Liver (tissue), 9 donors: ENCODE data around the gene GPHN. TPM values are rescaled to one million over a fixed set of nuclear protein-coding genes. Genes with fewer than 3 reads are reported as not detected.

Source experiments
- DNase-seq: peaks from one replicate; pipeline ENCODE4 v3.0.0-alpha.2; 2017; ENCODE audit warnings: low spot score
- H3K27ac ChIP-seq, 2 donors: one replicate each; pipeline ENCODE4 v1.7.0; 2013; ENCODE audit warnings: inconsistent platforms in 2 of 2, low read length in 2 of 2, control low read depth in 1 of 2, low read depth in 1 of 2, mild to moderate bottlenecking in 1 of 2
- H3K27me3 ChIP-seq, 4 donors: one replicate each; pipeline versions ENCODE4 v1.6.1 to v1.7.0; 2013; ENCODE audit warnings: low read length in 3 of 4, inconsistent platforms in 1 of 4, mild to moderate bottlenecking in 1 of 4, moderate library complexity in 1 of 4; ENCODE audit not compliant: control insufficient read depth in 4 of 4, insufficient read depth in 4 of 4
- H3K36me3 ChIP-seq, 4 donors: one replicate each; pipeline versions ENCODE4 v1.6.1 to v1.7.0; 2013; ENCODE audit warnings: low read length in 3 of 4, mild to moderate bottlenecking in 3 of 4, low read depth in 1 of 4, moderate library complexity in 1 of 4; ENCODE audit not compliant: control insufficient read depth in 4 of 4, insufficient read depth in 3 of 4
- H3K4me1 ChIP-seq, 4 donors: one replicate each; pipeline versions ENCODE4 v1.6.1 to v1.7.0; 2013; ENCODE audit warnings: low read length in 3 of 4, mild to moderate bottlenecking in 3 of 4, moderate library complexity in 1 of 4; ENCODE audit not compliant: control insufficient read depth in 4 of 4, insufficient read depth in 4 of 4
- H3K4me3 ChIP-seq, 3 donors: one replicate each; pipeline versions ENCODE4 v1.6.1 to v1.7.0; 2013; ENCODE audit warnings: low read length in 3 of 3, control low read depth in 1 of 3, low read depth in 1 of 3, mild to moderate bottlenecking in 1 of 3
- H3K9ac ChIP-seq, 2 donors: one replicate each; pipeline ENCODE4 v1.7.0; 2013; ENCODE audit warnings: low read length in 2 of 2, mild to moderate bottlenecking in 2 of 2, moderate library complexity in 2 of 2, control low read depth in 1 of 2, low read depth in 1 of 2
- H3K9me3 ChIP-seq, 4 donors: one replicate each; pipeline versions ENCODE4 v1.6.1 to v1.7.0; 2013; ENCODE audit warnings: low read length in 3 of 4; ENCODE audit not compliant: control insufficient read depth in 4 of 4
- EGR1 ChIP-seq, 2 donors: IDR thresholded peaks; 2 replicates each; pipeline ENCODE4 v1.6.1; 2016 to 2018; ENCODE audit warnings: antibody characterized with exemption in 2 of 2, low read depth in 2 of 2
- FOXA1 ChIP-seq: IDR thresholded peaks from 2 replicates; pipeline ENCODE4 v1.6.1; 2016; ENCODE audit warnings: antibody characterized with exemption
- FOXA2 ChIP-seq: IDR thresholded peaks from 2 replicates; pipeline ENCODE4 v1.6.1; 2016; ENCODE audit warnings: antibody characterized with exemption
- HNF4A ChIP-seq, 2 donors: conservative IDR thresholded peaks; 2 replicates each; pipeline ENCODE4 v1.6.1; 2016; ENCODE audit warnings: antibody characterized with exemption in 2 of 2, mild to moderate bottlenecking in 2 of 2
- HNF4G ChIP-seq: IDR thresholded peaks from 2 replicates; pipeline ENCODE4 v1.6.1; 2016; ENCODE audit warnings: antibody characterized with exemption
- JUND ChIP-seq, 2 donors: IDR thresholded peaks; 2 replicates each; pipeline ENCODE4 v1.6.1; 2016; ENCODE audit warnings: antibody characterized with exemption in 2 of 2
- NR2F2 ChIP-seq: IDR thresholded peaks from 2 replicates; pipeline ENCODE4 v1.6.1; 2016; ENCODE audit warnings: antibody characterized with exemption
- RAD21 ChIP-seq, 2 donors: IDR thresholded peaks; 2 replicates each; pipeline ENCODE4 v1.6.1; 2016; ENCODE audit warnings: antibody characterized with exemption in 2 of 2, mild to moderate bottlenecking in 2 of 2
- RXRA ChIP-seq, 2 donors: IDR thresholded peaks; 2 replicates each; pipeline ENCODE4 v1.6.1; 2017 to 2018; ENCODE audit warnings: antibody characterized with exemption in 2 of 2, mild to moderate bottlenecking in 1 of 2
- SP1 ChIP-seq: IDR thresholded peaks from 2 replicates; pipeline ENCODE4 v1.6.1; 2018; ENCODE audit warnings: antibody characterized with exemption, mild to moderate bottlenecking
- TAF1 ChIP-seq: conservative IDR thresholded peaks from 2 replicates; pipeline ENCODE4 v1.6.1; 2016; ENCODE audit warnings: antibody characterized with exemption, mild to moderate bottlenecking
- YY1 ChIP-seq: IDR thresholded peaks from 2 replicates; pipeline ENCODE4 v1.6.1; 2016; ENCODE audit warnings: antibody characterized with exemption, mild to moderate bottlenecking
- ZBTB33 ChIP-seq: IDR thresholded peaks from 2 replicates; pipeline ENCODE4 v1.6.1; 2016; ENCODE audit warnings: antibody characterized with exemption
- WGBS: extraction: QIAGEN DNeasy Blood & Tissue Kit; methylation state at CpG from one replicate; pipeline ENCODE4 v1.1.7; 2013; 5-methylcytosine and 5-hydroxymethylcytosine counted together
- polyA plus RNA-seq, 2 donors: library from polyadenylated mRNA; stranded (reverse) in 1 of 2; unstranded in 1 of 2; fragments of 200-250 nt in 1 of 2; fragments of >200 nt in 1 of 2; fragmentation: Nextera tagmentation in 1 of 2; extraction: Ambion mirVana in 1 of 2; gene quantifications; one replicate each; pipeline versions ENCODE4 v1.2.1 to v1.2.3, GENCODE V29; 2013 to 2015
- total RNA-seq, 2 donors: library from RNA; depleted of rRNA; stranded (reverse); fragments of >200 nt; gene quantifications; one replicate each; pipeline ENCODE4 v1.2.3, GENCODE V29; 2014
- TF ChIP-seq, protein P1 (sequence below): IDR thresholded peaks from 2 replicates; pipeline ENCODE4 v1.6.1; 2016; ENCODE audit warnings: antibody characterized with exemption
- TF ChIP-seq, protein P2 (sequence below): fragments of 150-350 bp; IDR thresholded peaks from 2 replicates; pipeline ENCODE4 v1.5.1; 2017; ENCODE audit warnings: improper control_type of control experiment, low read depth, low read length; ENCODE audit not compliant: missing input control
- TF ChIP-seq, protein P3 (sequence below): IDR thresholded peaks from 2 replicates; pipeline ENCODE4 v1.6.1; 2016; ENCODE audit warnings: antibody characterized with exemption
- donor health status: healthy.
- donor health status: healthy.
- donor health status: healthy.
- donor health status: healthy.
- donor health status: healthy.

GPHN gene
- total and polyA plus RNA-seq, 4 donors: 18.4 to 76.4 (median 47.4) TPM

DNA sequence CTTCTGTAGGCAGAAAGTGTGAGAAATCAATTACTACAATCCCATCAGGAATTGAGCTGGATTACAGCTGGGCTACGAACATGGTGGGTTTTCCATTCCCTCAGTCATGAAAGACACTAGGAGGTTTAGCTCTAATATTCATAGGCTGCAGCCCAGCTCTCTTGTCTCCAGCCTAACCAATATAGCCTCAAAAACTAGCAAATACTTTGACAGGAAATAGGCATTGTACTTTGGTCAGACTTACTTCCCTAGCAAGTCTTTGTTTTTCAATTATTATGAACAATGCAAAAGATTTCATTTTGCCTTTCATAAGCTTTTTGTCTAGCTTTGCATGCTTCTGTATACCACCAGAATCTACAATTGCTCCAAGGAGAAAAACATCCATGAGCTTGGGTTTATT lies 296.2 kb downstream of the GPHN start (continued):
- TF ChIP-seq ZBTB33: no peak

DNA sequence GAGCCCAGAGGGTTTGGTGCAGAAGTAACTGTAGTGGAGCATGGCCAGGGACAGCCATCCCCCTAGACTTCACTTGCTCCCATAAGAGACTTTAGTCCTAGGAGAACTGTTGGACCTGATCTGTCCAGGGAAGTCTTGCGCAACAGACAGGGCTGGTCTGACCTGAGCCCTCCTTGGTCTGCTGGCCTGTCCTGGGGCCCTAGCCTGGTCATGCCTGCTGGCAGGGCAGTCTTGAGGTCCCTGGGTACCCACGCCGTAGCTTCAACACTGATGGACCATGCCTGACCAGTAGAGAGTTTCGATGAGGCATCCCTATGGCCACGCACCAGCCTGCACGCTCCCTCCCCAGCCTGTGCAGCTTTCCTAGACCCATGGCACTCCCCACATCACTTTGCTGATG lies 305.7 kb downstream of the GPHN start:
- H3K27ac ChIP-seq: no peak overlapping the region
- WGBS: 98% methylated on average over 6 of the region's 6 CpGs

GRCh38 chr14:66815687-66816086 lies 307.7 kb downstream of the GPHN start:
- no peaks in the 10 kb centered on the region for H3K27me3 ChIP-seq
- WGBS: 97% methylated on average over 2 of the region's 2 CpGs
- H3K4me3 ChIP-seq: no peak overlapping the region
- H3K27ac ChIP-seq: no peak overlapping the region
- no peak overlapping the region for H3K9ac ChIP-seq
- no peaks in the 10 kb centered on the region for H3K4me1 ChIP-seq
- H3K36me3 ChIP-seq: peaks cover 3 to 13% (median 6%) of the 10 kb centered on the region in 4 donors
- H3K9me3 ChIP-seq: peaks cover 0 to 4% (median 0%) of the 10 kb centered on the region in 4 donors
- no peak for DNase-seq
- no peak for TF ChIP-seq FOXA2
- TF ChIP-seq SP1: no peak
- TF ChIP-seq HNF4G: no peak
- no peak for TF ChIP-seq HNF4A (conservative IDR thresholded peaks at IDR 0.05)
- no peak for TF ChIP-seq TAF1
- no peak for TF ChIP-seq NR2F2
- no peak for TF ChIP-seq EGR1 (IDR thresholded peaks at IDR 0.05; ENCODE audit: low read depth in 2 of 2)
- TF ChIP-seq, protein P1, sequence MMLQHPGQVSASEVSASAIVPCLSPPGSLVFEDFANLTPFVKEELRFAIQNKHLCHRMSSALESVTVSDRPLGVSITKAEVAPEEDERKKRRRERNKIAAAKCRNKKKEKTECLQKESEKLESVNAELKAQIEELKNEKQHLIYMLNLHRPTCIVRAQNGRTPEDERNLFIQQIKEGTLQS: no peak
- TF ChIP-seq FOXA1: no peak
- TF ChIP-seq YY1: no peak
- TF ChIP-seq RAD21 (IDR thresholded peaks at IDR 0.05): no peak
- TF ChIP-seq RXRA (IDR thresholded peaks at IDR 0.05): no peak
- TF ChIP-seq JUND (IDR thresholded peaks at IDR 0.05): no peak
- TF ChIP-seq, protein P2, sequence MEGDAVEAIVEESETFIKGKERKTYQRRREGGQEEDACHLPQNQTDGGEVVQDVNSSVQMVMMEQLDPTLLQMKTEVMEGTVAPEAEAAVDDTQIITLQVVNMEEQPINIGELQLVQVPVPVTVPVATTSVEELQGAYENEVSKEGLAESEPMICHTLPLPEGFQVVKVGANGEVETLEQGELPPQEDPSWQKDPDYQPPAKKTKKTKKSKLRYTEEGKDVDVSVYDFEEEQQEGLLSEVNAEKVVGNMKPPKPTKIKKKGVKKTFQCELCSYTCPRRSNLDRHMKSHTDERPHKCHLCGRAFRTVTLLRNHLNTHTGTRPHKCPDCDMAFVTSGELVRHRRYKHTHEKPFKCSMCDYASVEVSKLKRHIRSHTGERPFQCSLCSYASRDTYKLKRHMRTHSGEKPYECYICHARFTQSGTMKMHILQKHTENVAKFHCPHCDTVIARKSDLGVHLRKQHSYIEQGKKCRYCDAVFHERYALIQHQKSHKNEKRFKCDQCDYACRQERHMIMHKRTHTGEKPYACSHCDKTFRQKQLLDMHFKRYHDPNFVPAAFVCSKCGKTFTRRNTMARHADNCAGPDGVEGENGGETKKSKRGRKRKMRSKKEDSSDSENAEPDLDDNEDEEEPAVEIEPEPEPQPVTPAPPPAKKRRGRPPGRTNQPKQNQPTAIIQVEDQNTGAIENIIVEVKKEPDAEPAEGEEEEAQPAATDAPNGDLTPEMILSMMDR: no peak
- TF ChIP-seq, protein P3, sequence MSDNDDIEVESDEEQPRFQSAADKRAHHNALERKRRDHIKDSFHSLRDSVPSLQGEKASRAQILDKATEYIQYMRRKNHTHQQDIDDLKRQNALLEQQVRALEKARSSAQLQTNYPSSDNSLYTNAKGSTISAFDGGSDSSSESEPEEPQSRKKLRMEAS: no peak
- TF ChIP-seq ZBTB33: no peak

More for the DNA sequence above, 305.7 kb downstream of the GPHN start:
- DNase-seq: no peak
- TF ChIP-seq HNF4A (conservative IDR thresholded peaks at IDR 0.05) (peak in 1 of 2 donors; percentile 13), RAD21 (IDR thresholded peaks at IDR 0.05) (no peak), FOXA1 (no peak)
- no peak overlapping the region for H3K9ac ChIP-seq
- peaks cover 3 to 13% (median 6%) of the 10 kb centered on the region in 4 donors for H3K36me3 ChIP-seq
- no peaks in the 10 kb centered on the region for H3K27me3 ChIP-seq
- no peak overlapping the region for H3K4me3 ChIP-seq
- no peaks in the 10 kb centered on the region for H3K4me1 ChIP-seq
- peaks cover 0 to 4% (median 0%) of the 10 kb centered on the region in 4 donors for H3K9me3 ChIP-seq
